Bone marrow (tissue), 2 donors: ENCODE data around the gene CYYR1.

Experiments
- DNase-seq, 2 donors: peaks; one replicate each; lab custom pipeline; 2025; lab: John Stamatoyannopoulos, UW

CYYR1 gene

GRCh38 chr21:26572702-26573381, at the start of gene CYYR1:
CYYR1 (minus strand) TSS chr21:26573286; CDS start chr21:26572940, 346 bp downstream.
- no peak for DNase-seq

GRCh38 chr21:26617176-26617575, 44.1 kb upstream of the CYYR1 start:
- no peak for DNase-seq

DNA sequence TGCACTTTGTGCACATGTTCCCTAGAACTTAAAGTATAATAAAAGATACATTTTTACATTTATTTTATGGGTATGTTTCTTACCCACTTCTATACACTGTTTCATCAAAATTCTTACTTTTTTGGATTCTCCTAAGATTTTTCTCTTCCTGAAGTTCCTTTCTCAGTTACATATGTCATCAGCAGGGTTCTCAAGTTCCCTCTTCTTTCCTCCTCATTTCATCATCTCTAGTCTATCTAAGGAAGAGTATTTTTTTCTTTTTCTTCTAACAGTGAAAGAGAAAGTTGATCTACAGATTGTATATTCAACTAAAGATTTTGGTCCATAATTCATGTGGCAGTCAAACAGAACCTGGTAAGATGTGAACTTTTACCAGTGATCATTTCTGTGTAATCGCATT, 41.2 kb upstream of the CYYR1 start:
- DNase-seq = no peak

DNA sequence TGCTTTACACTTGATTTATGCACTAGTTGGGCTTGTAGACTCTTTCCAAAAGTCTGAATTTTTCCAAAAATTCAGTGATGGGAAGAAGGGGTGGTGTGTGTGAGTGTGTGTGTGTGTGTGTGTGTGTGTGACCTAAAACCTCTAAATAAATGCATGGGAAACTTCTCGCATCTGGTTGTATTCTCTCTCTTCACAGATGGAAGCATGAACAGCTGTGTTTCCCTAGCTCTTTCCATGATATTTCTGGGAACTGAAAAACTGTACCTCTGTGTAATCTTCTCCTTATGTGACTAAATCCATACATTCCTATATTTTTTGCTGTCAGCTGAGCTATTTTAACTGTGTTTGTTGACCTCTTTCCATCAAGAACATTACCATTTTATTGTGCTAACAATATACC, 26.2 kb upstream of the CYYR1 start:
- no peak for DNase-seq

- DNase-seq = no peak
Observed at GRCh38 chr21:26597981-26598380, 24.9 kb upstream of the CYYR1 start.

- DNase-seq = no peak
Observed at GRCh38 chr21:26597031-26597430, 23.9 kb upstream of the CYYR1 start.

GRCh38 chr21:26595971-26596370, 22.9 kb upstream of the CYYR1 start:
- DNase-seq = no peak

DNA sequence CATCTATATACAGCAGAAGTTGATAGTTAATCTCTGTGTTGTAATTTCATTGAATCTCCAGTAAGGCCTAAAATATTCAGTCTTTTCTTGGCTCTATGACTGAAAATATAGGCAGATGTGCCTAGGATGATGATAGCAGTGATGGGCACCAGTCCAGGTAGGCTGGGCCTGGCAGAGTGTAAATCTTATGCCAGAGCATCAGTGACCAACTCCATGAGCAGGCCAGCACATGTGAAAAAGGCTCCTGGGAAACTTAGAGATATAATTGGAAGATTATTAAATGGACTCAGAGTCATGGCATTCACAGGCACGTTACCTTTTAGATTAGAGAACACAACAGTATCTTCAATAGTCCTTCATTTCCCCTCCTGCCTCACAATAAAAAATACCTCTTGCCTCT, 20.7 kb upstream of the CYYR1 start:
- no peak for DNase-seq

DNA sequence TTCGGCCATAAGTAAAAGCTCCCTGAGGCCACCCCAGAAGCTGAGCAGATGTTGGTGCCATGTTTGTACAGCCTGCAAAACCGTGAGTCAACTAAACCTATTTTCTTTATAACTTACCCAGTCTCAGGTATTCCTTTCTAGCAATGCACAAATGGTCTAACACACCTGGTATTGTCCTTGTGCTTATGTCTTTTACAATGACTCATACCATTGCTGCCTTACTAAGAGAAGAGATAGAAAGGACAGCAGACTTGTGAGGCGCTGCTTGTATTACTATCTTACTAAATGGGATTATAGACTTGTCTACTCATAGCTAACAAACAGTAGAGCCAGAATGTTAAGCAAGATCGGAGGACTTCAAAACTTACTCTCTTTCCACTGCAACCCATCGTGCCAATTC, 18.5 kb upstream of the CYYR1 start:
- DNase-seq = no peak

DNA sequence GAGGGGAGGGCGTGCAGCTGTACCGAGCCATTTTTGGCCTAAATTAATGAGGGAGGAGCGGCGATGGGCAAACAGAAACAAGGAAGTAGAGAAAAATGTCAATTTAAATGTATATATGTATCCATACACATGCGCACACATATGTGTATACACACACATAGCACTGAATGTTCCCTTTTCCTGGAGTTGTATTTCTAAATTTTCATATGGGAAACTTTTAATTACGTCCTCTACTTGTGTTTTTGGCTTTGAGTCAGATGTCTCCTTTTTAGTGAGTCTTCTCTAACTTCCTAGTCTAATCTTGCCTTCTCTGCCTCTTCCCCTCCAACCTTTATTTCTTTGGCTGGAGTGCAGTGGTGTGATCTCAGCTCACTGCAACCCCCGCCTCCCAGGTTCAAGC, 15.4 kb upstream of the CYYR1 start:
- no peak for DNase-seq

GRCh38 chr21:26587736-26588201, 14.7 kb upstream of the CYYR1 start:
- no peak for DNase-seq

- DNase-seq = no peak
Observed at GRCh38 chr21:26583769-26584168, 10.7 kb upstream of the CYYR1 start.

DNA sequence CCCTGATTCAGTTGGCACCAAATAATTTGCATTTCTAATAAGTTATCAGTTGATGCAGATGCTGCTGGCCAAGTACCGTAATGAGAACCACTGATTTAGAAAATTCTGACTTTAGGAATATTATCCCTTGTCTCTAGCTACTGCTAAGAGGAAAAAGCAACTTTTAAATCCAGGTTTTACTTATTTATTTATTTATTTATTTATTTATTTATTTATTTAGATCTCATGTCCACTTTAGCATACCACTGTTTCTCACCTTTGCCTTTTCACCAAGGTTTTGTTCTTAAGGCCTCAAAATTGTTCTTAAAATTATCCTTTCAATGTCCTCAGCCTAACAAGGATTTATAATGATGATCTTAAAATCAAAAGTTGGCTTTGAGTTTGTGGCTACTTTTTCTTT, 8.7 kb upstream of the CYYR1 start:
- no peak for DNase-seq

DNA sequence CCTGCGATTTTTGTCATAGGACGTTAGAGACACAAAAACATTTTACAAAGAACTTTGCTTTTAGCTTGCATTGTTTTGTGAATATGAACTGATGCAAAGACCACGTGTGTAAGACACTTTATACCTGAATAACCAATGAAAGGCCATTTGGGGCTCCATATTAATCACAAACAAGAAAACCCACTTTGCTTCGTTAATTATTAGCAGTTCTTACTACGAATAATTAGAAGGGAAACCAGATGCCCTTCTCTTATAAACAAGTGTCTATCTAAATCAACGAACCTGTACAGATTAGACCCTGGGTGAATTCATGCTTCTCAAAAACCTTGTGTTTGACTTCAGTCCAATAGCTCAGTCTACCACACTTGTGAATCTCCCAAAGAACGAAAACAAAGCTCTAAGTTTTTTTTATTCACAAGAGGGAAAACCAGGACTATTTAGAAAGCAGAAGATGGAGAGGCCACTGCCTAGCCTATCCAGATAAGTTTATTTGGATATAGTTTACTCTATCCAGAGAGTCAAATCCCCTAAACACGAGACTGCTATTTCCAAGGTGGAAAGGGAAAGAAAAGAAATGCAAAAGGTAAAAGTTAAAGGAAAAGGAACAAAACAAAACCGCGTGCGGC, 897 bp downstream of the CYYR1 start:
- no peak for DNase-seq

GRCh38 chr21:26570203-26570602, 2.9 kb downstream of the CYYR1 start:
- no peak for DNase-seq

DNA sequence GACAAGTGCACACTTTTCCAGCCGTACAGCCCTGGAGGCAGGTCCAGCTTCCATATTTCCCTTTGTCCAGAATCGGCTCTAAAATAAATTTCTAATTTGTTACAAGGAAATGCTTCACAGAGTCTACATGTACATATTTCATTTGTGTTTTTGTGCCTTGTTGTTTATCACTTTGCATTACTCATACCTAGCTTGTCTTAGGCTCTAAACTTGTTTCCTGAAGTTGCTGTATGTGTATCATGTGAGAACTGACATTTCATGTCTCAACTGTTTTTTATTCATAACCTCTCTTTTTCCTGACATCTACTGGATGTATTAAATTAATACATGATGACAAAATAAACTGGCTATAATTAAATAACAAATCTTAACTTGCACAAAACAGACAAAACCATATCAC, 7.5 kb downstream of the CYYR1 start:
- DNase-seq = no peak

GRCh38 chr21:26565111-26565510, 8.0 kb downstream of the CYYR1 start:
- DNase-seq = no peak

- DNase-seq = no peak
Observed at GRCh38 chr21:26563856-26564503, 9.1 kb downstream of the CYYR1 start.

GRCh38 chr21:26560612-26561011, 12.5 kb downstream of the CYYR1 start:
- no peak for DNase-seq

DNA sequence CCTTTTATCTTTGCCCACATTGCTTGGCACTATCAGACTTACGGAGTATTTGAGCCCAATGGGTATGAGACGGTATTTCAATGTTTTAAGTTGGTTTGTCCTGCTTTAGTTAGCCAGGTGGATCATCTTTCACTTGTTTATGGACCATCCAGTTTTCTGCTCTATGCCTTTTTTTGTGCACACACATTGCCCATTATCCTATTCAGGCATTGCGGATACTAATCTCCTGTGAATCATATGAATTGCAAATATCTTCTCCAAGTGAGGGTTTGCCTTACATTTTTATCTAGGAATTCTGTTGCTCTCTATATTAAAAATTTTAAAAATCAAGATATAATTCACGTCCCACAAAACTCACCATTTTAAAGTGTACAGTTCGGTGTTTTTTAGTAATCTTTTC, 14.0 kb downstream of the CYYR1 start:
- no peak for DNase-seq

GRCh38 chr21:26557106-26557505, 16.0 kb downstream of the CYYR1 start:
- DNase-seq = no peak

- no peak for DNase-seq
Observed at GRCh38 chr21:26555540-26556146, 17.4 kb downstream of the CYYR1 start.

- DNase-seq = no peak
Observed at GRCh38 chr21:26554365-26554764, 18.7 kb downstream of the CYYR1 start.
